ENCODE measurements around the gene PGM2.
"Not testable (repeated sequence)": the region's sequence is repeated elsewhere in the genome, so short reads cannot be mapped to it uniquely, and the experiment has no call there.

Gene PGM2

DNA sequence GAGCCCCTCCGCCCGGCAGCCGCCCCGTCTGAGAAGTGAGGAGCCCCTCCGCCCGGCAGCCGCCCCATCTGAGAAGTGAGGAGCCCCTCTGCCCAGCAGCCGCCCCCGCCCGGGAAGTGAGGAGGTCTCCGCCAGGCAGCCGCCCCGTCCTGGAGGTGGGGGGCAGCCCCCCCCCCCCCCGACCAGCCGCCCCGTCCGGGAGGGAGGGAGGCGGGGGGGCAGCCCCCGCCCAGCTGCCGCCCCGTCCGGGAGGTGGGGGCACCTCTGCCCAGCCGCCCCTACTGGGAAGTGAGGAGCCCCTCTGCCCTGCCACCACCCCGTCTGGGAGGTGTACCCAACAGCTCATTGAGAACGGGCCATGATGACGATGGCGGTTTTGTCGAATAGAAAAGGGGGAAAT is 6.0 kb upstream of the PGM2 start:
- DNase-seq: not testable (repeated sequence)

- no peak for DNase-seq
Measured at GRCh38 chr4:37821953-37822605, 4.4 kb upstream of the PGM2 start.

- not testable (repeated sequence) for DNase-seq
Measured at GRCh38 chr4:37825501-37825900, 985 bp upstream of the PGM2 start.

- no peak for DNase-seq
Measured at GRCh38 chr4:37825968-37826294, 555 bp upstream of the PGM2 start.

GRCh38 chr4:37827030-37827685 is 672 bp downstream of the PGM2 start:
- DNase-seq: no peak

DNA sequence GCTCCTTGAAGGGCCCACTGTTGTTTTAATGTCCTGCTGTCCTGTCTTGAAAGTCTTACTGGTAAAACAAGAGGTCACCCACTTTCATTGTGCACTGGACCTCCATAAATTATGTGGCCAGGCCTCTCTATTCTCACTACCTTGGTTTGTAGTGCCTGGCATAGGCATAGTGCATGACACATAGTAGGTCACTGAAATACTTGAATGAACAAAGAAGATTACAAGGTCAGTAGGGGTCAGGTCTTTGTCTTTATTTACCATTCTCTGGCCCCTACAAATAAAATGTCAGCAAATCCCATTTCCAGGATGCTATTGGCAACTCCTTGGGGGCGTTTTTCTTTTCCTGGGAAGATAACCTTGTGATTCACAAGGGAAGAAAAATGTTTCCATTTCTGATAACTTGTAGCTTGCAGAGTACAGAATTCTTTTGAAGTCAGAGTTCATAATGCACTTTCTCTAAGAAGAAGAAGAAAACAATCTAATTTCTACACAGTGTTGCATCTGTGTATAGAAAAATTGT is 1.4 kb downstream of the PGM2 start:
- no peak for DNase-seq

- DNase-seq: no peak
Measured at GRCh38 chr4:37828843-37829242, 2.4 kb downstream of the PGM2 start.

DNA sequence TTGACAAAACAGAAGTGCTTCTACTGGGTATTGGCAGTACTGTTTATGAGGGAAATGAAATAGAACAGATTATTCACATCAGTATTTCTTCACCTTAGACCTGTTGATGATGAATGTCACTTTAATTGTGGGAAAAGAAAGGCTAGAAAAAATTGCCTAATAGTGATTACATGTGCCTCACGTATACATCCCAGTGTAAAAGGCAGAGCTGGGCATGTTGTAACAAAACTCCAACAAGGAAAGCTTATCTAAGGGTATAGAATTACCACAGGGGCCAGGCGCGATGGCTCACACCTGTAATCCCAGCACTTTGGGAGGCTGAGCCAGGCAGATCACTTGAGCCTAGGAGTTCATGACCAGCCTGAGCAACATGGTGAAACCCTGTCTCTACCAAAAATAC is 4.2 kb downstream of the PGM2 start:
- no peak for DNase-seq

DNA sequence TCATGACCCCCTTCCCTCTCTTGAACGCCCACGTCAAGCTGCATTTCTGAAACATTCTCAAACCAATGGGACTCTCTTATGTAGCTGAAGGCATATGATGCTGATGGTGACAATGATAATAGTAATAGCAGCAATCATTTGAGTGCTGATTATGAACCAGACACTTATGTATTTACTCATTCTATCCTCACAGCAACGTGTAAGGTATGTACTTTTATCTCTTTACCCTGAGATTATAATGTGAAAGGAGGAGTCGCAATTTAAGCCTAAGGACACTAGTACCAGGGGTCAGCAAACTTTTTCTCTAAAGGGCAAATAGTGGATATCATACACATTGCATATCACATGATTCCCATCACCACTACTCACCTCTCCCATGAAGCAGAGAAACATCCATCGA is 8.5 kb downstream of the PGM2 start:
- DNase-seq: no peak

DNA sequence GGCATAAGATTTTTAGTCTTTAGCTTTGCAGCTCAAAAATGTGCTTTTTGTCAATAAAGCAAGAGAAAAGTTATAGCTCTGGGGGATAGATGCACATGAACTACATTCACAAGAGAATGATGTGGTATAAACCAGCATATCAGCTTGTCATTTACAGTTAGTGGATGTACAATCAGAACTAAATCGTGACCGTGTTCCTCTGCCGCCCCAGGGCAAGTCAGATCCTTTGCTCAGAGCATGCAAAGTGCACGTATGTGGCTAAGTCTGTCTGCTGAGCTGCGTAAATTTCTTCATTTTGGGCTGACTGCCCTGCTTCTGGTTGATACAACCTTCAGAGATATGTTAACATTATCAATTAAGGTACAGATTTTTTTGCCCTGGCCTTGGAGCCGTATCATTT is 9.3 kb downstream of the PGM2 start:
- DNase-seq: no peak

- DNase-seq: no peak
Measured at GRCh38 chr4:37836274-37836673, 9.8 kb downstream of the PGM2 start.

DNA sequence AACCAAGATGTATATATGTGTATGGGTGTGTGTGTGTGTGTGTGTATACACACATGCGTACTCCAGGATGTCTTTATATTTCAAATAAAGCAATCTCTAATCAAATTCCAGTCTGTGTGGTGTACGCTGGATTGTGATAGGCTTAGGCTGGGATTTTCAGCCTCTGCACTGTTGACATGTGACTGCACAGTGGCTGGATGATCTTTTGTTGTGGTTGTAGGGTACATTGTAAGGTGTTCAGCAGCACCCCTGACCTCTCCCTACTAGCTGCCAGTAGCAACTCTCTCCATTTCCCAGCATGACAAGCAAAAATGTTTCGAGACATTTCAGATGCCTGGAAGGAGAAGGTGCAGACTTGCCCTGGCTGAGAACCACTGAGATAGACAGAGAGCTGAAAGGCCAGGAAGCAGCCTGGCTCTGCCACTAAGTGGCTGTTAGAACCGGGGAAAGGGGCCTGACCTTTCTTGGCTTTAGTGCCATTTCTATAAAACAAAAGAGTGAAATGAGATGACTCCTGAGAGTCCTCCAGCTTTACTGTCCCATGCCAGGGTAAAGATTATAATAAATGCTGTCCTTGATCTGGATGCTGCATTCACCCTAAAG is 10.5 kb downstream of the PGM2 start:
- no peak for DNase-seq

GRCh38 chr4:37837446-37837845 is 11.0 kb downstream of the PGM2 start:
- no peak for DNase-seq

DNA sequence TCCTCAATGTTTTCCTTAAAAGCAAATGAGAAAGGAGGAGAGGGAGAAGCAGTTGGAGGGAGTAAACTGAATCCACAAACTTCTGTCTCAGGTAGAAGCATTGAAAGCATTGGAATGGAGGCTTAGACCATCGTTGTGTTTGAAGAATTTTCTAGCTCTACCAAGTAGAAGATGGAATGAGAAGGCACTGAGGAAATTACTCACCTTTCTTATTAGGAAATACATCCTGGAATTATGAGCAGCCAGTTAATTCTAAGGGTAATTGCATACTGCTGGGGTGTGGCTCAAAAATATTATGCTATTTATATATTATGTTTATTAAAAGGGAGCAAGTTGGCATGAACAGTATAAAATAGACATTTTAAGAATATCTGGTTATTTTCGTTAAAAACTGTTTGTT is 12.9 kb downstream of the PGM2 start:
- no peak for DNase-seq

DNA sequence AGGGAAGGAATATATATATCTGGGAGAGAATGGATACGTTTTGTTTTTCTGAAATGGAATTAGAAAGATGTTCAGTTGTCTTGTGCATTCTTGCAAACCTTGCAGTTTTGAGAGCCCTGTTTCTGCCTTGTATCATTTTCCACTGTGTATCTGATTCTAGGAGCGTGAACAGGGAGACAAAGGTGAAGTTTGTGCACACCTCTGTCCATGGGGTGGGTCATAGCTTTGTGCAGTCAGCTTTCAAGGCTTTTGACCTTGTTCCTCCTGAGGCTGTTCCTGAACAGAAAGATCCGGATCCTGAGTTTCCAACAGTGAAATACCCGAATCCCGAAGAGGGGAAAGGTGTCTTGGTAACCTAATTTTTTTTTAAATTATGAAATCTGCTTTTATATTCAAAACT is 17.7 kb downstream of the PGM2 start:
- no peak for DNase-seq

GRCh38 chr4:37845201-37845600 is 18.7 kb downstream of the PGM2 start:
- DNase-seq: no peak

DNA sequence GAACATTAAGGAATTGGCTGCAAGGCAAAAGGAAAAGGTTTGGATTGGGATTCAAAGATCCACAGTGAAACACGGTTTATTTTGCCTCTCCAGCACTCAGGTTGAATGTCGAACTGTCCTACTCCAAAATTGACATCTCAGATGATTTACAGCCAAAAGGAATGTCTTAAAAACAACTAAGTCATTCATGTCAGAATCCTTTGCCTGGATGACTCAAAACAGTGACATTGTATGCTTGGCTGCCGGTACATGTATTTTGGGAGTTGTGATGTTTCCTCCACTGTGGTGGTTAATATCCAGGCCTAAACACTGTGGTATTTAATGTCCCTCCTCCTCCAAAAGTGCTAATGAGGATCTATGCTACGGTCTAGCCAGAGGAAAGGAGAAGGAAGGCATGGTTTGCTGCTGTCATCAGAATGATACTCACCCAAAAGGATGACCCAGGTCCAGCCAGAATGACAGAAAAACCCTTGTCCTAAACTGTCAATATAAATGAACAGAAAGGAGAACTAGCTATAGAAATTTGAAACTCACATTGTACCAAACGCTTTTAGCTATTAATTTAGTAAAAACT is 20.9 kb downstream of the PGM2 start:
- no peak for DNase-seq

GRCh38 chr4:37852376-37852775 is 25.9 kb downstream of the PGM2 start:
- no peak for DNase-seq

DNA sequence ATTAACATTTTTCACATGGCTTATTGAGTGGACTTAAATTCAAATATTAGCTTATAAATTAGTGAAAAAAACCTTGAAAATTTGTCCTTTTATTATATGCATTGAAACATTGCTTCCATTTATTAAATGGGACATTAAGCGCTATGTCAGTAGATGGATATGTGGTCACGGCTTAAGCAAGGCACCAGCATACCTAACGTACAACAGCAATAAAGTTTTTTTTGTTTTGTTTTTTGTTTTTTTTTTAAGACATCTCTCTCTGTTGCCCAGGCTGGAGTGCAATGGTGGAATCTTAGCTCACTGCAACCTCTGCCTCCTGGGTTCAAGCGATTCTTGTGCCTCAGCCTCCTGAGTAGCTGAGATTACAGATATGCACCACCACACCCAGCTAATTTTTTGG is 31.6 kb downstream of the PGM2 start:
- no peak for DNase-seq

DNA sequence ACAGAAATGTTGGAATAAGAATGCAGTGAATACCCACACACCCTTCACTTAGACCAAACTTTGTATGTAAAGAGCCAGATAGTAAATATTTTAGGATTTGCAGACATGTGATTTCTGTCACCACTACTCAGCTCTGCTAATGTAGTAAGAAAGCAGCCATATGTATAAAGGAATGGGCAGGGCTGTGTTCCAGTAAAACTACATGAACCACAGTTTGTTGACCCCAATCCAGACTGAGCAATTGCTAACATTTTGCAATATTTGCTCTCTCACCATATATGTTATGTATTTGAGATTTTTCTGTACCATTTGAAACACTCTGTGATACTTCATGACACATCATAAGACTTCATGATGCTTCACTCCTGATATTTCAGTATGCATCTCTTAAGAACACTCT is 32.4 kb downstream of the PGM2 start:
- DNase-seq: no peak

GRCh38 chr4:37860266-37860665 is 33.8 kb downstream of the PGM2 start:
- DNase-seq: no peak

GRCh38 chr4:37862961-37863360 is 36.5 kb downstream of the PGM2 start:
- DNase-seq: no peak

GRCh38 chr4:37864786-37865185 is 38.3 kb downstream of the PGM2 start:
- DNase-seq: no peak

GRCh38 chr4:37865450-37865849 is 39.0 kb downstream of the PGM2 start:
- DNase-seq: no peak
